GM18909 (cell line): ENCODE results near the gene CFAP206.
"Not testable (repeated sequence)": the region's sequence is repeated elsewhere in the genome, so short reads cannot be mapped to it uniquely, and the experiment has no call there.

Experiments used
- ATAC-seq: cut with Tn5 transposase; IDR thresholded peaks from one replicate; pipeline ENCODE4 v1.9.1; 2021; ENCODE audit warnings: mild to moderate bottlenecking; ENCODE audit not compliant: unreplicated experiment, poor library complexity

The CFAP206 gene

DNA sequence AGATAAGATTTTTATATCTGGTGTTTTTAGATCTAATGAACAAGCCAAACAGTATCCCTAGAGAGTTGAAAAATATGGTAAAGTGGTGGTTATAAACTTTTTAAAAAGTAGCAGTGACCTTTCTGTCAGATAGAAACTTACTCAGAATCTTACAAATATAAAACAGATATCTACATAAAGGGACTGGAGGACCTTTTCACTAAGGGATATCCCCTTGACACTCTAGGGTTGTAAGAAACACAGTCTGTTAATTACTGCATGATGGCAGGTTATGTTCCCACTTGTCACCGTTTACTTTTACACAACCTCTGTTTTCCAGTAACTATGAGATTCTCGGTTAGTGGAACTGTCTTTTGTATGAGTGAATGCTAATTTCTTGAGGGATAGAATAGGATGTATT lies 11.5 kb downstream of the CFAP206 start:
- ATAC-seq: no peak

GRCh38 chr6:87420360-87420759 lies 12.6 kb downstream of the CFAP206 start:
- ATAC-seq: no peak

DNA sequence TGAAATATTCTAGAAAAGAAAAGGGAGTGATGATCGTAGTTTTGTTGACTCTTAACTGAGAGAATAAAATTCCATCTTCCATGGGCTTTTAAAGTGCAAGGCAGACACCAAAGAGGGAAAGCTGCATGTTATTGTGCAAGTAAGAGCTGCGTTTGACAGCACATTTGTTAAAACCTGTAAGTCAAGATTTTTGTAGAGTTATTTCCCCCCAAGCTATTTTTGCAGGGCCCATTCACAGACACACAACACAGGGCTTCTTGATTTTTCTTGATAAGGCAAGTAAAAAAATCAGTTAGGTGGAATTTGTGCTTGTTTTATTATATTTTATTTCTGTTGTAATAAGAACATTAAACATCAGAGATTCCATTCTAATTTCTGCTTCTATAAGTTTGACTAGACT lies 13.8 kb downstream of the CFAP206 start:
- no peak for ATAC-seq

DNA sequence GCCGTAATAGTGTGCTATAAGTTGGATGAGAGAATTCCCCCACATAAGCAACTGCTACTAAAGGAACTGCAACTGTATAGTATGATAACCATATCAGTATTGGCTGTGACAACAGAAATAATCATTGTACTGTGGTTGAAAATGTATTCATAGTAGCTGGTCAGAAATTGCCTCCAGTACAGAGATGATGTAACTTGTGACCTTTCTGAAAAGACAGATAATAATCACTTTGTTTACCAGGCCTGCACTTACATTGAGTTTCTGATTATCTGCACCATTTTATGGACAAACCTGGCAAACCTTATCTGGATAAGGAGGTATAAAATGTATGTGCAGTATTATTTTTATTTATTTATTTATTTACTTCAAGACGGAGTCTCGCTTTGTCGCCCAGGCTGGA lies 19.0 kb downstream of the CFAP206 start:
- no peak for ATAC-seq

- ATAC-seq: no peak
These were observed 22.7 kb downstream of the CFAP206 start for GRCh38 chr6:87430499-87430898.

DNA sequence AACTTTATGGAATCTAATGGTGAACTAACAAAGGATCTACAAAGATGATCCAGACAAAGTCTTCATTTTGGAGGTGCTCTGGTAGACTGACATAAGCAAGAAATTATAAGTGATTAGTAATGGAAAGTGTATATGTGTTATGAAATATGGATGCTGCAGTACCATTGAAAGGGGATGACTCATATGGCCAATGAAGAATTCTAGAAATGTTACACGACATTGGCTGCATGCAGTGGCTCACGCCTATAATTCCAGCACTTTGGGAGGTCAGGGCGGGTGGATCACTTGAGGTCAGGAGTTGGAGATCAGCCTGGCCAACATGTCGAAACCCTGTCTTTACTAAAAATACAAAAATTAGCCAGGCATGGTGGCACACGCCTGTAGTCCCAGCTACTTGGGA lies 23.5 kb downstream of the CFAP206 start:
- ATAC-seq: no peak

- ATAC-seq: no peak
These were observed 28.7 kb downstream of the CFAP206 start for GRCh38 chr6:87436435-87436834.

DNA sequence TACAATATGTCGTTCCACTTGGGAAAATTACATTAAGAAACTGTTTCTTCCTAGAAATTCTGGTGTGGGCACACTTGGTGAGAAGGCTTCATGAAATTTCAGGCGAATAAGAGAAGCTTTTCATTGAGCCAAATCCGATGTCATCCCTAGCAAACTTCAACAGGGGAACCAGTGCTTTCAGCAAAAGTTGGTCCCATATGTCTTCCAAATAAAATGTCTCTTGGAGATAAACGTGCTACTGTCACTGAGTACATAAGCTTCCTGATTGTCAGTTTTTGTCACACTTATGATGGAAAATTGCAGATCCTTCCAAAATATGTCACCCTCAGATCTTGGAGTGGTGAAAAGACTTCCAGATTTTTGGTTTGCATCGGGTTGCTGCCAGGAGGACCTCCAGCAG lies 33.9 kb downstream of the CFAP206 start:
- ATAC-seq: no peak

GRCh38 chr6:87444362-87444761 lies 36.6 kb downstream of the CFAP206 start:
- ATAC-seq: no peak

- no peak for ATAC-seq
These were observed 57.3 kb downstream of the CFAP206 start for GRCh38 chr6:87465051-87465450.

DNA sequence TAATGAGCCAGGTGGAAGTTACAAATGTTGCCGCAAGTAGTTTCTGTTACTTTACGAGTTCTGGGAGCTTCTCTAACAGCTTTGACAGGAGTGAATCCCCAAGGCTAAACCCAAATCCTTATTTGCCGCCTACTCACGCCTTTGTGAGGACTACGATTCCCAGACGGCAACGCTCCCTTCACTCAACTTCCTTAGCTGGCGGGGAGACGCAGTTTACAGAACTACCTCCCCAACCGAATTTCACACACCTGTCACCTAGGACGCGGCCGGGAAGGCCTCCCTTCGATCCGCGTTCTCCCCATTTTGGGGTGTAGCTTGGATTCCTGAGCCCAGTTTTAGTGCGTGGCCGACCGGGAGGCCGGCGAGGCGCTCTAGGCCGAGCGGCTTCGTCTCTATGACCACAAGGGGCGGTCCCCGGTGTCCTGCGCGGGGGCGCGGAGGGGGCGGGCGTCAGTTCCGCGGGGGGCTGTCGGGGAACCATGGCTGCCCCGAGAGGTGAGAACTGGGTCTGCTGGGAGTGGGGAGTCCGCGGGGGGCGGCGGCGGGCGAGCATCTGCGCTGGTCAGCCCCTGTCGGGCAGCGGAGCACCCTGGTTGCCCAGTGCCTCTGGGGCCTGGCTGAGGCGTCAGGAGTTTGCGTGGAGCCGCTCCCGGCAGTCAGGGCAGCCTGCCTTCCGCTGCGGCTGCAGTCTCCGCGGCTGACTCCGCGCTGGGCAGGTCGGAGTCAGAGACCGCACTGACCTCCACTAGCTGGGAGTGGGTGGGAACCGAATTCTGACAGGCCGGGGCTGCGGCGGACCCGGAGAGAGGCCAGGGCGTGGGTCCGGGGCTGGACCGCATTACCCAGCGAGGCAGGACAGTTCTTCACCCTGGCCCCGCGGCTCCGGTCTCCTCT lies 65.0 kb downstream of the CFAP206 start, which contains the start of gene SLC35A1:
Gene SLC35A1 (plus strand): TSS at position 450 of the 894 bp plus-strand sequence. CDS start 30 bp downstream, at position 480.
- ATAC-seq: peak; percentile 97

DNA sequence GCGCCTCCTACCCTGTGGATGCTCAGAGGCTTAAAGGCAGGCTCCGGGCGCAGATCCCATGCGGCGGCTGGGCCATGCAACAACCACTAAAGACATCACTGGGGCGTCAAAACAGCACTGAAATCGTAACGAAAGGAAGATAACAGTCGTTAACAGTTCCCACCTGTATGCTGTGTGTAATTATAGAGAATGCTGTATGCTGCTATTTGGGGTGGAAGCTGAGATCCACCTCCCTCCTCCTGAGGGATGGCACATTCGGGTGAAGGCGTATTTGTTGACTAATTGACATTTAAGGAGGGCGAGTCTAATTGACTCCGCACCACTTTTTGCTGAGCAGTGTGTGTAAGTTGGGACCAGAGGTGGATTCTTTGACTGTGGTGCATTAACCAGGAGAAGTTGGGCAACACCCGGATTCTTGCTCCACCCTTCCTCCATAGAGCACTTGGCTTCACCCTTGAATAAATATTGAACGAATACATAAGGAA lies 65.7 kb downstream of the CFAP206 start:
- peak; percentile 76 for ATAC-seq

DNA sequence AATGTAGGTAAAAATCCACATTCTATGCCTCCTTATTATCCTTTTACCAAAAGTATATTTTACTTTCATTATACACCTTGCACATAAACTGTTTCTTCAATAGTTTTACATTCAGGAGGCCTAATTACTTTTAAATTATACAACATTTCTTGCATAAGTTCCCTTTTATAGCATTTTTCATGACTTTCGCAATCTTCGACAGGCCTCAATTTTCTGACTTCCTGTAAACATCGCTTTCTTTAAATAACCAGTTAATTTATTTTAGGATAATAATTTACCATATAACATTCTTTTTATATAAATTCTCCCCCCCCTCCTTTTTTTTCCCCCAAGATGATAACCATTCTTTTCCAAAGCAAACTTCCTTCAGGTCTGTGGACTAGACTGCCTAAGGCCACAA lies 74.2 kb downstream of the CFAP206 start:
- ATAC-seq: no peak

DNA sequence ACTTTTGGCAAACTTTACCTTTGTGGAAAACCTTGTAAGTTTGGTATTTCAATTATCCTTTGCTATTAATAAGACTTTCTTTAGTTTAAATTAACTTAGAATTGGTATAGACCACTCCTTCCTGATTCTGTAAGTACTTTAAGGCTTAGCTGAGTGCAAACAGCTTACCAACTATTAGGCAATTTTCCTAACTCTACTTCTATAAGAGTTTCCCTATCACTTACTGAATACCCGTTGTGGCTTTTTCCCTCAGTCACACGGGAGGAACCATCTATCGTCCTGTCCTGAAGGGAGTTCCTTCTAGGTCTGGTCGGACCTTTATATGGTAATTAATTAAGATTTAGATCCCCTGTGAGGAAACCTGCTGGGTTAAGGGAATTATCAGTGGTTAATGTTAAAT lies 74.6 kb downstream of the CFAP206 start:
- no peak for ATAC-seq

DNA sequence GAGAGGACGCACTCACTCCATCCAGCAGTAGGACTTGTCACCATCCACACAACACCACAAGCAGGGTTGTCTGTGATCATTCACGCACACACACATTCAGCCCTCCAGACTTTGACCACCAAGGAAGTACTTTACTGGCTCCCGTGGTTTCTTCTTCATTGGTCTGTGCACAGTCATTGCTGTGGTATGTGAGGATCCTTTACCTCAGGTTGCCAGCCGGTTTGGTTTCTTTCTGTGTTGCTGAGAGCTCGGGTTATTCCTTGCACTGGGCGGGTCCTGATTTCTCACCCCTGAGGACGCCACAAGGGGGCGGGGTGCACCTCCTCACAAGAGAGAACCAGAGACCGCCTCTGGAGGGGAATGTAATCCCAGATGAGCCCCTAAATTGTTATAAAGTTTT lies 76.2 kb downstream of the CFAP206 start:
- no peak for ATAC-seq

- ATAC-seq: no peak
These were observed 76.7 kb downstream of the CFAP206 start for GRCh38 chr6:87484491-87484890.

DNA sequence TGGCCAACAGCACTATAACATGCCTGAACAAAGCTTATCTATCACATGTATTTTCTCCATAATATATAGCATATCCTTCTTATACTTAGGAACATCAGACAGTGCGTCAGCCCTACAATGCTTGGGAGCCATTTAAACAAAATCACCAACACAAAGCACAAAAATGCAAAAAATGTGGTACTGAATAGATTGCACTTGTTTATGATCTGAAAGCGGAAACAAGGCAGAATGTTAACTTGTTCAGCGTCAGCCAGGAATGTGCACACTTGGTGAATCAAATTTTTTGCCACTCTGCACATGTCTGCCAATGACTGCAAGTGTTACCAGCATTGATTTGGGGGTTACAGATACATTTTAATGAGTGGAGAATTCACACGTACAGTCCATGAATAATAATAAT lies 79.8 kb downstream of the CFAP206 start:
- no peak for ATAC-seq

DNA sequence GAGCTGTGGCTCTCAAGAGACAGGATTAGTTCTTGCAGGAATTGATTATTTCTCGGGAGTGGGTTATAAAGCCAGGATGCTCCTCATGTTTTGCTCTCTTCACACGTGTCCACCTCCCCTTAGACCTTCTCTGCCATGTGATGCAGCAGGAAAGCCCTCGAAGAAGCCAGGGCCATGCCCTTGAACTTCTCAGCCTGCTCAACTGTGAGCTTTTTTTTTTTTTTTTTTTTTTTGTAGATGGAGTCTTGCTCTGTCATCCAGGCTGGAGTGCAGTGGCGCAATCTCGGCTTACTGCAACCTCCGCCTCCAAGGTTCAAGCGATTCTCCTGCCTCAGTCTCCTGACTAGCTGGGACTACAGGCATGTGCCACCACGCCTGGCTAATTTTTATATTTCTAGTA lies 81.6 kb downstream of the CFAP206 start:
- ATAC-seq: not testable (repeated sequence)

DNA sequence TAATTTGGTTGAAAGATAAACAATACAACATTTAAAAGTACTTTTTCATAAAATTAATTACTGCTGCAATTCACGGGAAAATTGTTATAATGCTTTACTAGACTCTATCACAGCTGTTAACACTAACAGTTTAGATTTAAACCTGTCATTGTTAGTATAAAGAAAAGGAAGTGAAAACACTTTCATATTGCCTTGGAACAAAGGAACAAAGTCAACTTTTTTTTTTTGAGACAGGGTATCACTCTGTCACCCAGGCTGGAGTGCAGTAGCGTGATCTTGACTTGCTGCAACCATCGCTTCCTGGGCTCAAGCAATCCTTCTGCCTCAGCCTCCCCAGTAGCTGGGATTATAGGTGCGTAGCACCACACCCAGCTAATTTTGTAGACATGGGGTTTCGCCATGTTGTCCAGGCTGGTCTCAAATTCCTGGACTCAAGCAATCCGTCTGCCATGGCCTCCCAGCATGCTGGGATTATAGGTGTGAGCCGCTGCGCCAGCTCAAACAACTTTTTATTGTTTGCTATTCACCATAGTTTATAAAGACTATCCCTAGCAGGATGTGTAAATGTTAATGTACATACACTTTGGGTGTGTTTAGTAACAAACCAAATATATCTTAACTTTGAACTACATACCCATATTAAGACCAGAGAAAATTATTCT lies 87.1 kb downstream of the CFAP206 start:
- peak; percentile 84 for ATAC-seq

DNA sequence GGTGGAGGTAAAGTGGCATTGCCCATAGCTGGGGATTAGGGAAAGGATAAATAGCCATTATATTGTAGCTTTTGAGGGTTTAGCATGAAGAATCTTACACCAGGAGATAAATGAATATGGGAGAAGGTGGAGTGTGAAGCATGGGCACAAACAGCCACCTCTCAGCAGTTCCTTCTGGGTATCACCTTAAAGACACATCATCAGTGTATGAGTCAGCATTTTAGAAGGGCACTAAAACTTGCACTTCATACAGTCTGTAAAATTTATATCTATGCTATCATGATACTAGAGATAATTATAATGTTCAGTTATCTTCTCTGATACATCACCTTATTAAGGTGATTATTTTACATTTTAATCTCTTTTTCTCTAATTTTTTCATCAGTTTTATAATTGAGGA lies 90.3 kb downstream of the CFAP206 start:
- no peak for ATAC-seq

DNA sequence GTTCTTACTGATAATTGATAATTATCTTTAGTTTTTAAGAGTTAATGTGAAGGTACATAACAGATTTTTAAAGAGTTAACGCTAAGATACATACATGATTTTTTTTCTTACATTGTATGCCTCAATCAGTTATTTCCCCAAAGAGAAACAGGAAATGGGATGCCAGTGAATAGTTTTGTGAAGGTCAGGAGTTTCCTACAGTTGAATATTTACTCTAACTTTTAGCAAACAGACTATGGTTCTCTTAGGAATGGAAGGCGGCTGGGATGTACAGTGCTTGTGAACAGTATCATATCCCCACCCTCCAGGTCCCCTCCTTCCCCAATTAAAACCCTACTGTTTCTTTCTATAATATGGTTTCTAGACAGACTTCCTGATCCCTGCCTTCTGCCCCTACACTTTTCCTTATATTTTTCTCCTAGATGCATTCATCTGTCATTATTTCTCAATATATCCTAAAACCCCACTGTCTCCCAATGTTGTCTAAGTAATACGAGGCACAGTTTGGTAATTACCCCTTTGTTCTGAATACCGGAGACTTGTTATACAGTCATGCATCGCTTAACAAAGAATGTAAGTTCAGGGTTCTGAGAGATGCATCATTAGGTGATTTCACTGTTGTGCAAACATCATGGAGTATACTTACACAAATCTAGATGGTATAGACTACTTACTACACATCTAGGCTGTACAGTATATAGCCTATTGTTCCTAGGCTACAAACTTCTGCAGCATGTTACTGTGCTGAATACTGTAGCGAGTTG lies 94.2 kb downstream of the CFAP206 start:
- no peak for ATAC-seq
